ENCODE results near the gene IGLON5.

The IGLON5 gene

GRCh38 chr19:51296336-51297093, 14.9 kb upstream of the IGLON5 start:
- ATAC-seq: no peak
- no peaks in the 10 kb centered on the region for H3K36me3 Mint-ChIP-seq
- H3K4me1 Mint-ChIP-seq: no peaks in the 10 kb centered on the region
- H3K4me3 Mint-ChIP-seq: no peak overlapping the region
- no peak overlapping the region for H3K27ac Mint-ChIP-seq
- H3K9me3 Mint-ChIP-seq: no peaks in the 10 kb centered on the region
- H3K27me3 Mint-ChIP-seq: peaks cover 63% of the 10 kb centered on the region

GRCh38 chr19:51297406-51297805, 14.0 kb upstream of the IGLON5 start:
- no peak for ATAC-seq
- Mint-ChIP-seq H3K27me3 (peaks cover 59% of the 10 kb centered on the region), H3K4me1 (no peaks in the 10 kb centered on the region), H3K36me3 (no peaks in the 10 kb centered on the region), H3K9me3 (no peaks in the 10 kb centered on the region), H3K4me3 (no peak overlapping the region), H3K27ac (no peak overlapping the region)

- H3K36me3 Mint-ChIP-seq: no peaks in the 10 kb centered on the region
- no peak for ATAC-seq
Observed at GRCh38 chr19:51301266-51301665, 10.2 kb upstream of the IGLON5 start.

GRCh38 chr19:51305479-51305878, 6.0 kb upstream of the IGLON5 start:
- peaks cover 41% of the 10 kb centered on the region for H3K27me3 Mint-ChIP-seq
- no peak for ATAC-seq
- no peak overlapping the region for H3K4me3 Mint-ChIP-seq
- peaks cover 18% of the 10 kb centered on the region for H3K9me3 Mint-ChIP-seq
- no peaks in the 10 kb centered on the region for H3K4me1 Mint-ChIP-seq
- H3K36me3 Mint-ChIP-seq: no peaks in the 10 kb centered on the region
- no peak overlapping the region for H3K27ac Mint-ChIP-seq

More at GRCh38 chr19:51301266-51301665, 10.2 kb upstream of the IGLON5 start:
- peaks cover 9% of the 10 kb centered on the region for H3K9me3 Mint-ChIP-seq
- H3K27me3 Mint-ChIP-seq: peaks cover 24% of the 10 kb centered on the region
- no peaks in the 10 kb centered on the region for H3K4me1 Mint-ChIP-seq
- no peak overlapping the region for H3K4me3 Mint-ChIP-seq
- H3K27ac Mint-ChIP-seq: no peak overlapping the region

- Mint-ChIP-seq H3K9me3 (peaks cover 11% of the 10 kb centered on the region), H3K36me3 (no peaks in the 10 kb centered on the region), H3K4me1 (peaks cover 13% of the 10 kb centered on the region), H3K27me3 (peaks cover 57% of the 10 kb centered on the region), H3K4me3 (no peak overlapping the region), H3K27ac (no peak overlapping the region)
- no peak for ATAC-seq
Observed at GRCh38 chr19:51316688-51317087, 5.2 kb downstream of the IGLON5 start.

GRCh38 chr19:51317376-51317775, 5.9 kb downstream of the IGLON5 start:
- H3K27ac Mint-ChIP-seq: no peak overlapping the region
- peaks cover 13% of the 10 kb centered on the region for H3K4me1 Mint-ChIP-seq
- H3K36me3 Mint-ChIP-seq: no peaks in the 10 kb centered on the region
- no peak for ATAC-seq
- no peak overlapping the region for H3K4me3 Mint-ChIP-seq
- peaks cover 56% of the 10 kb centered on the region for H3K27me3 Mint-ChIP-seq
- peaks cover 11% of the 10 kb centered on the region for H3K9me3 Mint-ChIP-seq

- peaks cover 11% of the 10 kb centered on the region for H3K9me3 Mint-ChIP-seq
- no peak overlapping the region for H3K4me3 Mint-ChIP-seq
- H3K4me1 Mint-ChIP-seq: peaks cover 13% of the 10 kb centered on the region
- no peak for ATAC-seq
- peaks cover 56% of the 10 kb centered on the region for H3K27me3 Mint-ChIP-seq
- H3K27ac Mint-ChIP-seq: no peak overlapping the region
- no peaks in the 10 kb centered on the region for H3K36me3 Mint-ChIP-seq
Observed at GRCh38 chr19:51317968-51318367, 6.5 kb downstream of the IGLON5 start.

- no peak overlapping the region for H3K27ac Mint-ChIP-seq
- no peak overlapping the region for H3K4me3 Mint-ChIP-seq
- H3K36me3 Mint-ChIP-seq: no peaks in the 10 kb centered on the region
- H3K9me3 Mint-ChIP-seq: peaks cover 11% of the 10 kb centered on the region
- H3K4me1 Mint-ChIP-seq: peaks cover 3% of the 10 kb centered on the region
- H3K27me3 Mint-ChIP-seq: peaks cover 56% of the 10 kb centered on the region
- no peak for ATAC-seq
Observed at GRCh38 chr19:51318687-51319648, 7.5 kb downstream of the IGLON5 start.

GRCh38 chr19:51319649-51320279, 8.3 kb downstream of the IGLON5 start:
- no peak for ATAC-seq
- Mint-ChIP-seq H3K4me1 (no peaks in the 10 kb centered on the region), H3K4me3 (no peak overlapping the region), H3K27me3 (peaks cover 56% of the 10 kb centered on the region), H3K27ac (no peak overlapping the region), H3K9me3 (peaks cover 9% of the 10 kb centered on the region), H3K36me3 (no peaks in the 10 kb centered on the region)

GRCh38 chr19:51320280-51320657, 8.8 kb downstream of the IGLON5 start:
- Mint-ChIP-seq H3K27ac (no peak overlapping the region), H3K4me1 (no peaks in the 10 kb centered on the region), H3K9me3 (peaks cover 5% of the 10 kb centered on the region), H3K36me3 (no peaks in the 10 kb centered on the region), H3K4me3 (no peak overlapping the region), H3K27me3 (peaks cover 56% of the 10 kb centered on the region)
- ATAC-seq: no peak

- H3K27me3 Mint-ChIP-seq: peaks cover 70% of the 10 kb centered on the region
- no peaks in the 10 kb centered on the region for H3K4me1 Mint-ChIP-seq
Observed at GRCh38 chr19:51321799-51322198, 10.4 kb downstream of the IGLON5 start.

GRCh38 chr19:51323481-51324166, 12.2 kb downstream of the IGLON5 start:
- Mint-ChIP-seq H3K4me3 (no peak overlapping the region), H3K27ac (no peak overlapping the region)

More at GRCh38 chr19:51321799-51322198, 10.4 kb downstream of the IGLON5 start:
- no peak overlapping the region for H3K4me3 Mint-ChIP-seq
- no peak overlapping the region for H3K27ac Mint-ChIP-seq
- H3K36me3 Mint-ChIP-seq: no peaks in the 10 kb centered on the region
- ATAC-seq: no peak
- H3K9me3 Mint-ChIP-seq: peaks cover 3% of the 10 kb centered on the region

GRCh38 chr19:51324167-51324481, 12.7 kb downstream of the IGLON5 start:
- Mint-ChIP-seq H3K27ac (no peak overlapping the region), H3K27me3 (peaks cover 90% of the 10 kb centered on the region), H3K4me1 (peaks cover 5% of the 10 kb centered on the region), H3K4me3 (no peak overlapping the region), H3K9me3 (peaks cover 3% of the 10 kb centered on the region), H3K36me3 (no peaks in the 10 kb centered on the region)
- ATAC-seq: no peak

More at GRCh38 chr19:51323481-51324166, 12.2 kb downstream of the IGLON5 start:
- H3K36me3 Mint-ChIP-seq: no peaks in the 10 kb centered on the region
- H3K9me3 Mint-ChIP-seq: peaks cover 3% of the 10 kb centered on the region
- H3K4me1 Mint-ChIP-seq: peaks cover 5% of the 10 kb centered on the region
- peaks cover 88% of the 10 kb centered on the region for H3K27me3 Mint-ChIP-seq
- ATAC-seq: no peak

GRCh38 chr19:51325161-51325976, 13.9 kb downstream of the IGLON5 start:
- peak; percentile 14 for ATAC-seq
- Mint-ChIP-seq H3K27me3 (peaks cover 90% of the 10 kb centered on the region), H3K4me3 (no peak overlapping the region), H3K9me3 (peaks cover 3% of the 10 kb centered on the region), H3K36me3 (peaks cover 8% of the 10 kb centered on the region), H3K27ac (no peak overlapping the region), H3K4me1 (peaks cover 5% of the 10 kb centered on the region)

Data from stimulated activated memory B cell treated with anti-CD40 and anti-IgM and Interleukin-4, amounts not matched to agents 10 μg/mL and 1 μg/mL and 100 μg/mL, for 72 hours (primary cell).